Testis (tissue), 2 donors: ENCODE results near the gene TDG.

Source experiments
- CTCF ChIP-seq, 3 experiments: fragments of 450-650 bp in 2 of 3; fragments of 200-600 bp in 1 of 3; sonication (generic) in 1 of 3; IDR thresholded peaks; one replicate each; pipeline ENCODE4 v1.5.1; 2016 to 2019; ENCODE audit warnings: antibody characterized with exemption in 3 of 3, mild to moderate bottlenecking in 2 of 3, moderate library complexity in 1 of 3
- POLR2A ChIP-seq: fragments of 450-650 bp; IDR thresholded peaks from one replicate; pipeline ENCODE4 v1.6.1; 2017; ENCODE audit warnings: antibody characterized with exemption, mild to moderate bottlenecking, moderate library complexity

- TF ChIP-seq CTCF (IDR thresholded peaks at IDR 0.05) (no peak), POLR2A (no peak)
Measured at GRCh38 chr12:103997286-103997900, 31.7 kb downstream of the TDG start.
